Loucy (cell line): ENCODE measurements around the gene TBC1D24.

ENCODE experiments used
- CTCF ChIP-seq: fragments of 200-600 bp; sonication (generic); conservative IDR thresholded peaks from 2 replicates; pipeline ENCODE4 v1.5.1; 2014; ENCODE audit warnings: mild to moderate bottlenecking, antibody characterized with exemption, low read length
- EZH2phosphoT487 ChIP-seq: fragments of 200-600 bp; IDR thresholded peaks from 2 replicates; pipeline ENCODE4 v1.6.1; 2018; ENCODE audit warnings: antibody characterized with exemption, mild to moderate bottlenecking, moderate library complexity, borderline replicate concordance

GRCh38 chr16:2512735-2513404 is 37.9 kb downstream of the TBC1D24 start:
- TF ChIP-seq CTCF = peak; percentile 15; the same call in 1 of the 2 replicates
- no peak for TF ChIP-seq EZH2phosphoT487
